Omental fat pad (tissue), 4 donors: ENCODE results near the gene PRKAR1B. TPM values are rescaled to one million over a fixed set of nuclear protein-coding genes. Genes with fewer than 3 reads are reported as not detected.

Experiments used
- ATAC-seq: fragments of 150-250 bp; one replicate; pipeline ENCODE4 v1.9.1; 2016; ENCODE audit warnings: mild to moderate bottlenecking, moderate library complexity; ENCODE audit not compliant: low FRiP score
- DNase-seq: peaks from one replicate; pipeline ENCODE4 v3.0.0-alpha.2; 2019; ENCODE audit warnings: low spot score
- total RNA-seq, 4 donors: library from RNA; depleted of rRNA; stranded (reverse); fragments of >200 nt; gene quantifications; one replicate each; pipeline ENCODE4 v1.1.0, GENCODE V29; 2016
- TF ChIP-seq, protein P1 (sequence below), 3 donors: fragments of 450-650 bp; IDR thresholded peaks; one replicate each; pipeline ENCODE4 v1.5.1; 2016 to 2017; ENCODE audit warnings: antibody characterized with exemption in 3 of 3, mild to moderate bottlenecking in 3 of 3, moderate library complexity in 2 of 3

PRKAR1B gene
- total RNA-seq, 4 donors from 2014 or later = 9.0 to 11.4 (median 10.3) TPM

DNA sequence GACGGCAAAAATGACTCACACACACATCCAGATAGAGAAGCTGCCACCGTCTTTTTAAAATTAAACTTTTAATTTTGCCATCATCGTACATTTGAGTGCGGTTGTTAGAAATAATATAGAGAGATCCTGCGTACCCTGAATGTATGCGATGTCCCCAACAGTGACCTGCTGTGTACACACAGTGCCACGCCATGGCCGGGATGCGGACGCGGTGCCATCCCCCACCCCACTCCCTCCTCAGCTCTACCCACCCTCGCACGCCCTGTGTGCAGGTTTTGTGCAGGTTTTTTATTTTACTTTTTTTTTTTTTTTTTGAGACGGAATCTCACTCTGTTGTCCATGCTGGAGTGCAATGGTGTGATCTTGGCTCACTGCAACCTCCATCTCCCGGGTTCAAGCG, 148.7 kb downstream of the PRKAR1B start:
- ATAC-seq = no peak

GRCh38 chr7:577741-578370, 149.2 kb downstream of the PRKAR1B start:
- DNase-seq = no peak
- no peak for ATAC-seq
- TF ChIP-seq, protein P1, sequence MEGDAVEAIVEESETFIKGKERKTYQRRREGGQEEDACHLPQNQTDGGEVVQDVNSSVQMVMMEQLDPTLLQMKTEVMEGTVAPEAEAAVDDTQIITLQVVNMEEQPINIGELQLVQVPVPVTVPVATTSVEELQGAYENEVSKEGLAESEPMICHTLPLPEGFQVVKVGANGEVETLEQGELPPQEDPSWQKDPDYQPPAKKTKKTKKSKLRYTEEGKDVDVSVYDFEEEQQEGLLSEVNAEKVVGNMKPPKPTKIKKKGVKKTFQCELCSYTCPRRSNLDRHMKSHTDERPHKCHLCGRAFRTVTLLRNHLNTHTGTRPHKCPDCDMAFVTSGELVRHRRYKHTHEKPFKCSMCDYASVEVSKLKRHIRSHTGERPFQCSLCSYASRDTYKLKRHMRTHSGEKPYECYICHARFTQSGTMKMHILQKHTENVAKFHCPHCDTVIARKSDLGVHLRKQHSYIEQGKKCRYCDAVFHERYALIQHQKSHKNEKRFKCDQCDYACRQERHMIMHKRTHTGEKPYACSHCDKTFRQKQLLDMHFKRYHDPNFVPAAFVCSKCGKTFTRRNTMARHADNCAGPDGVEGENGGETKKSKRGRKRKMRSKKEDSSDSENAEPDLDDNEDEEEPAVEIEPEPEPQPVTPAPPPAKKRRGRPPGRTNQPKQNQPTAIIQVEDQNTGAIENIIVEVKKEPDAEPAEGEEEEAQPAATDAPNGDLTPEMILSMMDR (IDR thresholded peaks at IDR 0.05) = no peak

More for the DNA sequence above, 148.7 kb downstream of the PRKAR1B start:
- DNase-seq = no peak
- TF ChIP-seq, protein P1 (IDR thresholded peaks at IDR 0.05) = no peak

DNA sequence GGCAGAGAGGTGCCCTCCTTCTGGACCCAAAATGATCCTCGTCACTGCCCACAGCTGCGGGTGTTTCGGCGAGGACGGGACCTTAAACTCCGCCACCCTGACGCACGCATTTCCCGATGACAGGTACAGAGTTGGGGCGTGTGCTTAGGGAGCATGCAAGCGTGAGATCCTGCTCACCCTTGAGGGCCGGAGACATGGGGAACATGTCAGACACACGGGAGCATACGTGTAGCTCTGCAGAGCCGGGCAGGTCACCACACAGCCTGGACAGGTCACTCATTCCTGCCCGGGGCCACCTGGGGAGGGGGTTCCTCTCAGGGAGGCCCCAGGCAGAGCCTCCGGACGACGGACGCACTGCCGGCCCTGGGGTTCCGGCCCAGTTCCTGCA, 149.8 kb downstream of the PRKAR1B start:
- TF ChIP-seq, protein P1 (IDR thresholded peaks at IDR 0.05) = no peak
- DNase-seq (no peak), ATAC-seq (no peak)

GRCh38 chr7:576524-577277, 150.4 kb downstream of the PRKAR1B start:
- ATAC-seq = no peak

GRCh38 chr7:575425-576366, 151.4 kb downstream of the PRKAR1B start:
- TF ChIP-seq, protein P1 (IDR thresholded peaks at IDR 0.05) = no peak
- no peak for DNase-seq

More at GRCh38 chr7:576524-577277, 150.4 kb downstream of the PRKAR1B start:
- TF ChIP-seq, protein P1 (IDR thresholded peaks at IDR 0.05) = no peak
- no peak for DNase-seq

GRCh38 chr7:574661-575395, 152.3 kb downstream of the PRKAR1B start:
- TF ChIP-seq, protein P1 (IDR thresholded peaks at IDR 0.05) = no peak
- ATAC-seq (no peak), DNase-seq (no peak)

More at GRCh38 chr7:575425-576366, 151.4 kb downstream of the PRKAR1B start:
- no peak for ATAC-seq
